Keratinocyte (primary cell): ENCODE results near the gene SAMHD1. TPM values are rescaled to one million over a fixed set of nuclear protein-coding genes. Genes with fewer than 3 reads are reported as not detected.

Experiments used
- DNase-seq: peaks from one replicate; pipeline ENCODE4 v3.0.0-alpha.2; 2011; ENCODE audit warnings: low read depth, missing footprints, low spot score
- FAIRE-seq: peaks from 2 replicates; lab custom pipeline; 2011; peaks lifted over from hg19 to GRCh38; lab: Jason Lieb, UNC
- H2AFZ ChIP-seq: 2 replicates; pipeline ENCODE4 v1.6.0; 2012; ENCODE audit warnings: low read length, control low read depth, inconsistent platforms; ENCODE audit not compliant: control insufficient read depth
- H3K27ac ChIP-seq: 2 replicates; pipeline ENCODE4 v1.5.1; 2011; ENCODE audit warnings: low read length; ENCODE audit not compliant: control insufficient read depth, insufficient read depth
- H3K27me3 ChIP-seq: 3 replicates; pipeline ENCODE4 v1.6.0; 2011; ENCODE audit warnings: low read length; ENCODE audit not compliant: control insufficient read depth, insufficient read depth; ENCODE audit errors: extremely low read depth
- H3K36me3 ChIP-seq, 2 experiments: 2 replicates in 1 of 2; 3 replicates in 1 of 2; pipeline ENCODE4 v1.5.1; 2011; ENCODE audit warnings: low read length in 2 of 2, mild to moderate bottlenecking in 1 of 2; ENCODE audit not compliant: control insufficient read depth in 2 of 2, insufficient read depth in 2 of 2; ENCODE audit errors: extremely low read depth in 1 of 2
- H3K4me1 ChIP-seq: 3 replicates; pipeline ENCODE4 v1.5.1; 2011; ENCODE audit warnings: low read length; ENCODE audit not compliant: control insufficient read depth, insufficient read depth; ENCODE audit errors: extremely low read depth
- H3K4me2 ChIP-seq: 3 replicates; pipeline ENCODE4 v1.6.0; 2011; ENCODE audit warnings: low read depth, low read length; ENCODE audit not compliant: control insufficient read depth, insufficient read depth; ENCODE audit errors: extremely low read depth
- H3K4me3 ChIP-seq, 3 experiments: fragments of 200-600 bp in 1 of 3; sonication (generic) in 1 of 3; 2 replicates in 2 of 3; 3 replicates in 1 of 3; pipeline ENCODE4 v1.5.1; 2011 to 2016; ENCODE audit warnings: low read length in 3 of 3, mild to moderate bottlenecking in 3 of 3, control low read depth in 2 of 3, inconsistent platforms in 1 of 3, low read depth in 1 of 3, mixed read lengths in 1 of 3, mixed run types in 1 of 3, moderate library complexity in 1 of 3; ENCODE audit not compliant: control insufficient read depth in 2 of 3, insufficient read depth in 2 of 3; ENCODE audit errors: extremely low read depth in 1 of 3
- H3K79me2 ChIP-seq: 2 replicates; pipeline ENCODE4 v1.6.0; 2012; ENCODE audit warnings: low read length; ENCODE audit not compliant: control insufficient read depth, insufficient read depth
- H3K9ac ChIP-seq: 3 replicates; pipeline ENCODE4 v1.6.0; 2011; ENCODE audit warnings: low read length; ENCODE audit not compliant: control insufficient read depth, insufficient read depth; ENCODE audit errors: extremely low read depth
- H3K9me1 ChIP-seq: 3 replicates; pipeline ENCODE4 v1.6.0; 2011; ENCODE audit warnings: low read length; ENCODE audit not compliant: control insufficient read depth, insufficient read depth; ENCODE audit errors: extremely low read depth
- H3K9me3 ChIP-seq: 2 replicates; pipeline ENCODE4 v1.5.1; 2012; ENCODE audit warnings: low read depth, low read length; ENCODE audit not compliant: control insufficient read depth
- H4K20me1 ChIP-seq: 3 replicates; pipeline ENCODE4 v1.6.0; 2011; ENCODE audit warnings: low read length; ENCODE audit not compliant: control insufficient read depth, insufficient read depth; ENCODE audit errors: extremely low read depth
- EZH2 ChIP-seq: IDR thresholded peaks from one replicate; pipeline ENCODE4 v1.6.1; 2012; ENCODE audit warnings: inconsistent platforms, mild to moderate bottlenecking, low read length, moderate library complexity
- dilution Hi-C: fragments of 300-500 bp; cut with MboI; formaldehyde crosslinking; loops from one replicate; pipeline ENCODE4 v1.7.0; 2020; ENCODE audit warnings: low sequenced_read_pairs; ENCODE audit not compliant: extremely low pct_ligation_motif_present
- polyA plus RNA-seq, 5 experiments: library from polyadenylated mRNA; depleted of rRNA in 3 of 5; stranded (reverse) in 3 of 5; stranded (forward) in 1 of 5; unstranded in 1 of 5; fragments of >200 nt; gene quantifications; 1 replicate in 1 of 5; 2 replicates in 3 of 5; 3 replicates in 1 of 5; pipeline versions ENCODE4 v1.2.1 to v1.2.3, GENCODE V29; 2011 to 2012; ENCODE audit warnings: missing spikeins in 2 of 5, low read depth in 1 of 5, low replicate concordance in 1 of 5
- TF ChIP-seq, protein P1 (sequence below), 3 experiments: IDR thresholded peaks in 1 of 3; conservative IDR thresholded peaks in 1 of 3; optimal IDR thresholded peaks in 1 of 3; 2 replicates in 2 of 3; 3 replicates in 1 of 3; pipeline versions ENCODE3 to v1.5.1; 2011; ENCODE audit warnings: low read length in 3 of 3, mild to moderate bottlenecking in 3 of 3, moderate library complexity in 2 of 3, control low read depth in 1 of 3, inconsistent platforms in 1 of 3; ENCODE audit not compliant: insufficient read depth in 2 of 3; ENCODE audit errors: extremely low read depth in 1 of 3

The SAMHD1 gene
- polyA plus RNA-seq, 1 donor (not counting 4 experiments of a cell fraction or from before 2014, with no cell fraction given) = 26.5 TPM

GRCh38 chr20:36974660-36975059, 23.2 kb upstream of the SAMHD1 start:
- DNase-seq = no peak

GRCh38 chr20:36971103-36971502, 19.6 kb upstream of the SAMHD1 start:
- TF ChIP-seq, protein P1, sequence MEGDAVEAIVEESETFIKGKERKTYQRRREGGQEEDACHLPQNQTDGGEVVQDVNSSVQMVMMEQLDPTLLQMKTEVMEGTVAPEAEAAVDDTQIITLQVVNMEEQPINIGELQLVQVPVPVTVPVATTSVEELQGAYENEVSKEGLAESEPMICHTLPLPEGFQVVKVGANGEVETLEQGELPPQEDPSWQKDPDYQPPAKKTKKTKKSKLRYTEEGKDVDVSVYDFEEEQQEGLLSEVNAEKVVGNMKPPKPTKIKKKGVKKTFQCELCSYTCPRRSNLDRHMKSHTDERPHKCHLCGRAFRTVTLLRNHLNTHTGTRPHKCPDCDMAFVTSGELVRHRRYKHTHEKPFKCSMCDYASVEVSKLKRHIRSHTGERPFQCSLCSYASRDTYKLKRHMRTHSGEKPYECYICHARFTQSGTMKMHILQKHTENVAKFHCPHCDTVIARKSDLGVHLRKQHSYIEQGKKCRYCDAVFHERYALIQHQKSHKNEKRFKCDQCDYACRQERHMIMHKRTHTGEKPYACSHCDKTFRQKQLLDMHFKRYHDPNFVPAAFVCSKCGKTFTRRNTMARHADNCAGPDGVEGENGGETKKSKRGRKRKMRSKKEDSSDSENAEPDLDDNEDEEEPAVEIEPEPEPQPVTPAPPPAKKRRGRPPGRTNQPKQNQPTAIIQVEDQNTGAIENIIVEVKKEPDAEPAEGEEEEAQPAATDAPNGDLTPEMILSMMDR (optimal IDR thresholded peaks at IDR 0.05 in 1 of 3, IDR thresholded peaks at IDR 0.05 in 1 of 3, conservative IDR thresholded peaks at IDR 0.05 in 1 of 3; ENCODE audit: extremely low read depth in 1 of 3, insufficient read depth in 2 of 3, low read length in 3 of 3) = no peak
- TF ChIP-seq EZH2 = no peak
- DNase-seq (no peak), FAIRE-seq (no peak)
- Histone ChIP-seq H3K4me1 (no peaks in the 10 kb centered on the region), H3K4me2 (no peak overlapping the region), H4K20me1 (no peaks in the 10 kb centered on the region), H3K9me3 (no peaks in the 10 kb centered on the region), H3K27ac (no peak overlapping the region), H2AFZ (no peak overlapping the region), H3K27me3 (no peaks in the 10 kb centered on the region), H3K9me1 (no peaks in the 10 kb centered on the region), H3K9ac (no peak overlapping the region), H3K79me2 (no peaks in the 10 kb centered on the region), H3K4me3 (no peak overlapping the region), H3K36me3 (no peaks in the 10 kb centered on the region)
- dilution Hi-C loops = no loop called here

More at GRCh38 chr20:36974660-36975059, 23.2 kb upstream of the SAMHD1 start:
- Histone ChIP-seq H3K4me3 (no peak overlapping the region), H3K79me2 (no peaks in the 10 kb centered on the region), H4K20me1 (no peaks in the 10 kb centered on the region), H3K27me3 (no peaks in the 10 kb centered on the region), H2AFZ (no peak overlapping the region), H3K9me3 (no peaks in the 10 kb centered on the region), H3K36me3 (no peaks in the 10 kb centered on the region), H3K9ac (no peak overlapping the region), H3K4me2 (no peak overlapping the region), H3K27ac (no peak overlapping the region), H3K9me1 (no peaks in the 10 kb centered on the region), H3K4me1 (no peaks in the 10 kb centered on the region)
- no peak for FAIRE-seq
- TF ChIP-seq, protein P1 (optimal IDR thresholded peaks at IDR 0.05 in 1 of 3, IDR thresholded peaks at IDR 0.05 in 1 of 3, conservative IDR thresholded peaks at IDR 0.05 in 1 of 3; ENCODE audit: extremely low read depth in 1 of 3, insufficient read depth in 2 of 3, low read length in 3 of 3) = no peak
- no peak for TF ChIP-seq EZH2
- dilution Hi-C loops = no loop called here
